SK-MEL-5 (cell line): ENCODE measurements around the gene PPEF2. TPM values are rescaled to one million over a fixed set of nuclear protein-coding genes. Genes with fewer than 3 reads are reported as not detected.
"Not testable (repeated sequence)": the region's sequence is repeated elsewhere in the genome, so short reads cannot be mapped to it uniquely, and the experiment has no call there.

ENCODE experiments used
- DNase-seq: peaks from one replicate; pipeline ENCODE4 v3.0.0-alpha.2; 2016; ENCODE audit warnings: low read depth, low spot score
- in situ Hi-C: cut with HindIII; loops from 2 replicates; pipeline ENCODE4 v1.10.0; 2016; ENCODE audit warnings: low sequenced_read_pairs, high pct_unique_total_duplicates, low pct_unique_long_range_greater_than_20kb
- polyA plus RNA-seq, 2 experiments: library from polyadenylated mRNA; depleted of rRNA; stranded (reverse); fragments of >200 nt; gene quantifications; 2 replicates each; pipeline ENCODE4 v1.2.3, GENCODE V29; 2015
- total RNA-seq: library from RNA; depleted of rRNA; stranded (reverse); fragments of >200 nt; shearing (Covaris generic); gene quantifications from 2 replicates; pipeline ENCODE4 v1.2.3, GENCODE V29; 2014; rRNA removed

PPEF2 gene
- total RNA-seq: not detected in 2 replicates
- polyA plus RNA-seq (2015; cell fraction: cytosol; rRNA removed): not detected in 2 replicates
- polyA plus RNA-seq (2015; cell fraction: nucleus; rRNA removed): not detected in 2 replicates

- in situ Hi-C loops: no loop called here
- no peak for DNase-seq
Measured at GRCh38 chr4:75902352-75902751, at the start of gene PPEF2. Gene PPEF2 (minus strand): TSS chr4:75902452. CDS start chr4:75896325, 6,127 bp downstream.

GRCh38 chr4:75950213-75950815 is 48.1 kb upstream of the PPEF2 start:
- DNase-seq: no peak
- in situ Hi-C loops: no loop called here

- in situ Hi-C loops: no loop called here
- no peak for DNase-seq
Measured at GRCh38 chr4:75948822-75949444, 46.7 kb upstream of the PPEF2 start.

GRCh38 chr4:75940692-75941253 is 38.5 kb upstream of the PPEF2 start, which contains the start of gene NAAA:
Gene NAAA (minus strand): TSS chr4:75941013. CDS start chr4:75940949, 64 bp downstream.
- in situ Hi-C loops: no loop called here
- DNase-seq: no peak

GRCh38 chr4:75939890-75940691 is 37.8 kb upstream of the PPEF2 start:
- in situ Hi-C loops: no loop called here

GRCh38 chr4:75935628-75936027 is 33.4 kb upstream of the PPEF2 start:
- in situ Hi-C loops: no loop called here
- no peak for DNase-seq

More at GRCh38 chr4:75939890-75940691, 37.8 kb upstream of the PPEF2 start:
- no peak for DNase-seq

- in situ Hi-C loops: no loop called here
- no peak for DNase-seq
Measured at GRCh38 chr4:75930152-75930551, 27.9 kb upstream of the PPEF2 start.

- in situ Hi-C loops, DNase-seq: not testable (repeated sequence)
Measured at GRCh38 chr4:75924916-75925315, 22.7 kb upstream of the PPEF2 start.

- in situ Hi-C loops: no loop called here
- no peak for DNase-seq
Measured at GRCh38 chr4:75924309-75924827, 22.1 kb upstream of the PPEF2 start.

GRCh38 chr4:75922588-75922987 is 20.3 kb upstream of the PPEF2 start:
- no peak for DNase-seq

GRCh38 chr4:75921910-75922309 is 19.7 kb upstream of the PPEF2 start:
- DNase-seq: no peak

More at GRCh38 chr4:75922588-75922987, 20.3 kb upstream of the PPEF2 start:
- in situ Hi-C loops: no loop called here

GRCh38 chr4:75920327-75920726 is 18.1 kb upstream of the PPEF2 start:
- no peak for DNase-seq
- in situ Hi-C loops: no loop called here

More at GRCh38 chr4:75921910-75922309, 19.7 kb upstream of the PPEF2 start:
- in situ Hi-C loops: no loop called here

GRCh38 chr4:75919920-75920319 is 17.7 kb upstream of the PPEF2 start:
- DNase-seq: no peak
- in situ Hi-C loops: no loop called here

GRCh38 chr4:75916091-75916661 is 13.9 kb upstream of the PPEF2 start:
- DNase-seq: peak; percentile 42
- in situ Hi-C loops: no loop called here

- DNase-seq: no peak
- in situ Hi-C loops: no loop called here
Measured at GRCh38 chr4:75912968-75913367, 10.7 kb upstream of the PPEF2 start.

GRCh38 chr4:75910831-75911230 is 8.6 kb upstream of the PPEF2 start:
- in situ Hi-C loops, DNase-seq: not testable (repeated sequence)

- no peak for DNase-seq
Measured at GRCh38 chr4:75909405-75909804, 7.2 kb upstream of the PPEF2 start.

More at GRCh38 chr4:75909405-75909804, 7.2 kb upstream of the PPEF2 start:
- in situ Hi-C loops: no loop called here
